Activated T-helper 1 cell treated with anti-CD3 and anti-CD28 coated beads, Interleukin-2, amount 50 U/mL, for 16 hours (primary cell): Measurements from ENCODE around the gene RASGRP1.
"Not testable (repeated sequence)": the region's sequence is repeated elsewhere in the genome, so short reads cannot be mapped to it uniquely, and the experiment has no call there.

Experiments used
- DNase-seq, 2 donors: peaks; one replicate each; pipeline ENCODE4 v3.0.0-alpha.2; 2020; ENCODE audit warnings: low read depth in 1 of 2, low spot score in 1 of 2

The RASGRP1 gene

GRCh38 chr15:38564557-38565286, at the start of gene RASGRP1:
Gene RASGRP1, minus strand, starts transcription at chr15:38564814. Its CDS starts 186 bp downstream, at chr15:38564628.
- DNase-seq, result peak; percentile 77 to 81

GRCh38 chr15:38613085-38613484, 48.5 kb upstream of the RASGRP1 start:
- no peak for DNase-seq

DNA sequence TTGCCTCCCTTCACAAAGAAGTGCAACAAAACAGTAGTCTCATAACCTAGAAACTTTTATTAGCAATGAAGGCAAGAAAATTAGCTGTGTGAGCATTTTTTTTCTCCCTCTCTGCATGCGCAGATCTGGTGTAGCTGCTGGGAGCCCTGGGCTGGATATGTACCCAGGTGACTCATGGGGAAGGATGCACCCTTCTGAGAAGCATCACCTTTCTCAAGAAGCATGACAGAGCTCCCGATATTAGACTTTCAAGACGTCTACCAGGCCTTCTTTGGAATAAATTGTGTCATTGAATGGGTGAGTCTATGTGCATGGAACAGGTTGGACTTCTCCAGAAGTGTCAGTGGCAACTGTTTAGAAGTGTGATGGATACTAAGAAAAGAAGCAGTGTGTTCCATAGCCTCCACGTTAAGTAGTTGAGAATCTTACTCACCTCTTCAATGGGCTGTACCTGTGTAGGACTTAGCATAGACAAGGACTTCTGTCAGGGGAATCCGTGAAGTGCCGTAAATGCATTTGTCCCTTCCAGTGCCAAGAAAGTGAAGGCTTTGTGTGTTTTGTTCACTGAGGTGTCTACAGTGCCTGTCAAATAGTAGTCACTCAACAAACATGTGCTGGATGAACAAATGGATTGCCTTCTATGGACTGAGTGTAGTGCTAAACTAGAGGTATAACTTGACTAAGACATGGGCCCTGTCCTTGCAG, 47.7 kb upstream of the RASGRP1 start:
- DNase-seq, result peak in 1 of 2 donors; percentile 19

DNA sequence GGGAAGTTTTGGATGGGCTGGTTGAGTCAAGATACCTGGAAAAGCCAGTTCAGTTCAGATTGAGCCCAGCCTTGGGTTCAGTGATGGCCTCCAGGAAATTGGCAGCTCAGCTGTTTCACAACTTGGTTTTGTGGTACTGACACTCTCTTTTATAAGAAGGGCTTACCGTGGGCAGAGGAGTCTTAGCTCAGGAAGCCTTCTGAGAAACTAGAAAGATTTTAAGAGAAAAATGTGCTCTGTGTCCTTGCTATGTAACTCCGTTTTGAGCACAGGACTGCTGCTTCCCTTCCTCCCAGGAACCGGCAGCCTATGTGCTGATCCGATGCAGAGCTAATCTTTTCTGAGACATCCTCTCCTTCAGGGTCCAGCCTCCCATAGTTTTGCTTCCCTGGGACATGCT, 46.6 kb upstream of the RASGRP1 start:
- peak in 1 of 2 donors; percentile 1 for DNase-seq

- DNase-seq, result no peak
These were observed 46.1 kb upstream of the RASGRP1 start for GRCh38 chr15:38610748-38611147.

- no peak for DNase-seq
These were observed 44.6 kb upstream of the RASGRP1 start for GRCh38 chr15:38609097-38609738.

- DNase-seq, result no peak
These were observed 44.1 kb upstream of the RASGRP1 start for GRCh38 chr15:38608682-38609081.

DNA sequence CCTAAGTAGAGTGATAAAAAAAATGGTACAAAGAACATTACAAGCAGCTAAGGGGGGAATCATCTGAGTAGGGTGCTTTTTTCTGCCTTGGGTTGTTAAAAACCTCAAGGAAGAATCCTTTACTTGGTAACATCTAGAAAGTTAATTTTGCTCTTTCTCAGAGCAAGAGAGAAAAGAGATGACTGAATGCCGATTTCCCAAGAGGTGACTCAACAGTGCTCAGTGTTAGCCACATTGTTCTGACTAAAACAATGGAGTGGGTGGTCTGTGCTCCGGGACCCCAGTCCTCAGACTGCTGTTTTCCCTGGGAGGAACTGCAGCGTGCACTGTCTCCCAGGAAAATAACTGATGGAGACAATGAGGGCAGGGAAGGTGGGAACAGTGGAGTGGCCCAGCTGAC, 41.1 kb upstream of the RASGRP1 start:
- no peak for DNase-seq

GRCh38 chr15:38603672-38604071, 39.1 kb upstream of the RASGRP1 start:
- DNase-seq, result no peak

GRCh38 chr15:38602910-38603670, 38.5 kb upstream of the RASGRP1 start:
- DNase-seq, result no peak

DNA sequence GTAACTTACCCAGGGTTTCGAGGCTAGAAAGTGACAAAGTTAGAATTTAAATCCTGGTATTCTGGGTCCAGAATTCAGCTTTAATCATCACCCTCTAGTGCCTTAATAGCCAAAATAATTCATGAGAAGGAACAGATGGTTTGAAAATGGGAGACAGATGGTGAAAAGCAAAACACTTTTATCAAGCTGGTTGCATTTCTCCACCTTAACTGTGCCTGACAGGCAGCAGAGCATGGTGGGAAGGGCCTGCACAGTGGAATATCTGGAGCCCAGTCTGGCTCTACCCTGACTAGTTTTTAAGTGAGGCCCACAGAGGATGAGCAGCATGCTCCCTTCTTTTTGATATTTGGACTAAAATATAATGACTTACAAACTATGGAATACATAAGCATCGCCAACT, 35.6 kb upstream of the RASGRP1 start:
- DNase-seq, result no peak

DNA sequence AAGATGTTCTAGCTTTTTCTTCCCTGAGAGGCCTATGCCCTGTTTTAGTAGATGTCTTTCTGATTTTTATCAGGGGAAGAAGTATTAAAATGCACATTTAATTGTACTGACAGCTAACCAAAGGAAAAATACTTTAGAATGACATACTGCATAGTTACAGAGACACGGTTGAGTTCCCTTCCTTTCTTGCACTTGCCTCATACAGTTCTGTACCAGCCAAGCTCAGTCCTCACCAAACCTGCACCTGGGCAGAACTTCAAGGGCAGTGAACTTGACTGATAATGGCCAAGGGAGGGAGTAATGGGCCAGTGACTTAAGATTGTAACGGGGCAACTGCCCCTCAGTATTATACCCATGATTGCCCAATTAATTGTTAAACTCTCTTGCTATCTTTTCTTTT, 34.1 kb upstream of the RASGRP1 start:
- no peak for DNase-seq

- no peak for DNase-seq
These were observed 32.7 kb upstream of the RASGRP1 start for GRCh38 chr15:38597219-38597800.

GRCh38 chr15:38593524-38593923, 28.9 kb upstream of the RASGRP1 start:
- DNase-seq, result no peak

- no peak for DNase-seq
These were observed 24.9 kb upstream of the RASGRP1 start for GRCh38 chr15:38589502-38589901.

- no peak for DNase-seq
These were observed 24.1 kb upstream of the RASGRP1 start for GRCh38 chr15:38588672-38589071.

DNA sequence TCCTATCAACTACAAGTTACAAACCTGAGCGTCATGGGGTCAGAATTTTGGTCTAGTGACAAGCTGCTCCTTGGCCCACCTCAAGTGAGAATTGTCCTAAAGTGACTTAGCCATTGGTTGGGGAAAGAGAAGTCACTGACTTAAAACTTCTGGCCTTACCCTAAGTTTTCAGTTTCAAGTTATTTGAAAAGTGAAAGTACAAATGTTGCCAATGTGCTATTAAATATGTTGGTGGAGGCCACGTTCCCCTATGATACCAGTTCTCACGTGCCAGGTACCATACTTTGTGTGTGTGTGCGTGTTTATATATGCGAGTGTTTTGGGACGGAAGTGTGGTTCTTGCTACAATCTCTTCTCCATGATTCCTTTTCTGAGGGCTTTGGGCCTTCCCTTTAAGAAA, 22.6 kb upstream of the RASGRP1 start:
- no peak for DNase-seq

GRCh38 chr15:38586005-38586404, 21.4 kb upstream of the RASGRP1 start:
- not testable (repeated sequence) for DNase-seq

GRCh38 chr15:38578626-38579025, 14.0 kb upstream of the RASGRP1 start:
- DNase-seq, result no peak

- DNase-seq, result no peak
These were observed 12.9 kb upstream of the RASGRP1 start for GRCh38 chr15:38577424-38577987.

DNA sequence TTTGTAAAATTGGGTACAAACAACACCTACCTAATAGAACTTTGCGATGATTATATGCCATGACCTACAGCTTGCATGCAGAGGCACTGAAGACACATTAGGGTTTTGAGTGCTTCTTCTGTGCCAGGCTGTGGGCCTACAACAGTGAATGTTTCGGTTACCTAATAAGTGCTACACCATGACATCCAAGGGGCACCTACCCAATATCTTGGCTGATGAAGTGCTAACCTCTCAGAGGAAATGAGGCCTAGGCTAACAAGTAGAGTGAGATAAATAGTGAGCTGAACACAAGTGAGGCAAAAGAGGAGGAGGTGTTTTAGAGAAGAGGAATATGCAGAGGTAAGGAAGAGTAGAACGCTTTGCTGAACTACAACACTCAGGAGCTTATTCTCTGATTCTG, 12.2 kb upstream of the RASGRP1 start:
- no peak for DNase-seq
